ENCODE results near the gene MAN2B2. TPM values are rescaled to one million over a fixed set of nuclear protein-coding genes. Genes with fewer than 3 reads are reported as not detected.

MAN2B2 gene
- total RNA-seq, 4 donors from 2014 or later = 32.7 to 95.3 (median 80.2) TPM

DNA sequence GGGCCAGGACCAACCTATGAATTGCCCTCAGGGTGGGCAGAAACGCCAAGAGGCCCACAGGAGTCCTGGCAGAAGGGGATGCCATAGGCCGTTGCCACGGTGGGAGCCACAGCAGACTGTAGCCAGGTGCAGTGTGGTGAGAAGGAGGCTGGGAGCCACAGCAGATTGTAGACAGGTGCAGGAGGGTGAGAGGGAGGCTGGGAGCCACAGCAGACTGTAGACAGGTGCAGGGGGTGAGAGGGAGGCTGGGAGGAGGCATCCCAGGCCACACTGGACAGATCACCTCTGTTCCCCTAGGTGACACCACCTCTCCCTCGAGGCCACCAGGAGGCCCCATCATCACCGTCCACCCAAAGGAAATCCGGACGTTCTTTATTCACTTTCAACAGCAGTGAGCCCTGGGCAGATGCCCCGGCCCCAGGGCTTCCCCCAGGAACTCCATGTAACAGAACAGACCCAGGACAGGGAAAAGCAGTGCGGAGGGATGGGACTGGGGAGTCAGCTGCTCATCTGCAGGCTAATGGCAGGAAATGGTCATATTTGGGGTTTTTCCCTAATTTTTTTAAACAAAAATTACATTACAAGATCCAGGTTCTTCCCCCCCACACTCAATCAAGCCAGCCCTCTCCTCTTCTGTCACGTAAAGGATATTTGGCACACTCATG, 46.0 kb downstream of the MAN2B2 start:
- Histone ChIP-seq H3K36me3 (peaks cover 21 to 22% of the 10 kb centered on the region in 2 donors), H3K4me1 (no peaks in the 10 kb centered on the region), H3K27ac (no peak overlapping the region), H3K9me3 (no peaks in the 10 kb centered on the region), H3K27me3 (no peaks in the 10 kb centered on the region), H3K4me3 (replicated peaks in 1 of 3) (no peak overlapping the region)
- WGBS, 2 donors = 88 to 89% methylated on average over 10 of the region's 10 CpGs
- TF ChIP-seq, protein P1, sequence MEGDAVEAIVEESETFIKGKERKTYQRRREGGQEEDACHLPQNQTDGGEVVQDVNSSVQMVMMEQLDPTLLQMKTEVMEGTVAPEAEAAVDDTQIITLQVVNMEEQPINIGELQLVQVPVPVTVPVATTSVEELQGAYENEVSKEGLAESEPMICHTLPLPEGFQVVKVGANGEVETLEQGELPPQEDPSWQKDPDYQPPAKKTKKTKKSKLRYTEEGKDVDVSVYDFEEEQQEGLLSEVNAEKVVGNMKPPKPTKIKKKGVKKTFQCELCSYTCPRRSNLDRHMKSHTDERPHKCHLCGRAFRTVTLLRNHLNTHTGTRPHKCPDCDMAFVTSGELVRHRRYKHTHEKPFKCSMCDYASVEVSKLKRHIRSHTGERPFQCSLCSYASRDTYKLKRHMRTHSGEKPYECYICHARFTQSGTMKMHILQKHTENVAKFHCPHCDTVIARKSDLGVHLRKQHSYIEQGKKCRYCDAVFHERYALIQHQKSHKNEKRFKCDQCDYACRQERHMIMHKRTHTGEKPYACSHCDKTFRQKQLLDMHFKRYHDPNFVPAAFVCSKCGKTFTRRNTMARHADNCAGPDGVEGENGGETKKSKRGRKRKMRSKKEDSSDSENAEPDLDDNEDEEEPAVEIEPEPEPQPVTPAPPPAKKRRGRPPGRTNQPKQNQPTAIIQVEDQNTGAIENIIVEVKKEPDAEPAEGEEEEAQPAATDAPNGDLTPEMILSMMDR (IDR thresholded peaks at IDR 0.05) = no peak
- no peak for TF ChIP-seq POLR2A (IDR thresholded peaks at IDR 0.05)
- intact Hi-C loops (cut with DNase I) = no loop called here
- DNase-seq = no peak

DNA sequence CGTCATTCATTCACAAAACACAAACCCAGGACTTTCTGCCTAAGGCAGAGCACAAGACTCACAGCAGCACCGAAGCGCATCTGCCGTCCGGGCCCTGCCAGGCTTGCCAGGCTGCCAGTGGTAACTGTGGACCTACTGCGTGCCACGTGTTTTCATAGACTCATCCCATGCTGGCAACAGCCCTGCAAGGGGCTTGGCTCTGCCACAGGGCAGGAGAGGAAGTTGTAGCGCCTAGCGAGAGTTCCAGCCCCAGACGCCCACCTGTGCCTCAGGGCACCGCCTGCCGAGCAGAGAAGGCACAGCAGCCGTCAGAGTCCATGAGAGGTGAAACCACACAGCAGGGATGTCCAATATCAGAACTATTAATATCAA, 46.6 kb downstream of the MAN2B2 start:
- no peaks in the 10 kb centered on the region for H3K9me3 ChIP-seq
- 92 to 93% methylated on average over 12 of the region's 13 CpGs for WGBS, 2 donors
- TF ChIP-seq, protein P1 (IDR thresholded peaks at IDR 0.05) = no peak
- no peak for TF ChIP-seq POLR2A (IDR thresholded peaks at IDR 0.05)
- intact Hi-C loops (cut with DNase I) = no loop called here
- DNase-seq = no peak
- peaks cover 16 to 22% of the 10 kb centered on the region in 2 donors for H3K36me3 ChIP-seq
- H3K27me3 ChIP-seq = no peaks in the 10 kb centered on the region
- H3K4me1 ChIP-seq = no peaks in the 10 kb centered on the region
- no peak overlapping the region for H3K27ac ChIP-seq
- H3K4me3 ChIP-seq (replicated peaks in 1 of 3) = no peak overlapping the region

- WGBS, 2 donors = 92 to 96% methylated on average over 2 of the region's 2 CpGs
- intact Hi-C loops (cut with DNase I) = no loop called here
- no peak for DNase-seq
- no peaks in the 10 kb centered on the region for H3K4me1 ChIP-seq
- peaks cover 14 to 22% of the 10 kb centered on the region in 2 donors for H3K36me3 ChIP-seq
- no peak overlapping the region for H3K4me3 ChIP-seq (replicated peaks in 1 of 3)
- H3K27ac ChIP-seq = no peak overlapping the region
- no peaks in the 10 kb centered on the region for H3K27me3 ChIP-seq
- TF ChIP-seq, protein P1 (IDR thresholded peaks at IDR 0.05) = no peak
- no peak for TF ChIP-seq POLR2A (IDR thresholded peaks at IDR 0.05)
- no peaks in the 10 kb centered on the region for H3K9me3 ChIP-seq
Measured at GRCh38 chr4:6622744-6623143, 47.8 kb downstream of the MAN2B2 start.

DNA sequence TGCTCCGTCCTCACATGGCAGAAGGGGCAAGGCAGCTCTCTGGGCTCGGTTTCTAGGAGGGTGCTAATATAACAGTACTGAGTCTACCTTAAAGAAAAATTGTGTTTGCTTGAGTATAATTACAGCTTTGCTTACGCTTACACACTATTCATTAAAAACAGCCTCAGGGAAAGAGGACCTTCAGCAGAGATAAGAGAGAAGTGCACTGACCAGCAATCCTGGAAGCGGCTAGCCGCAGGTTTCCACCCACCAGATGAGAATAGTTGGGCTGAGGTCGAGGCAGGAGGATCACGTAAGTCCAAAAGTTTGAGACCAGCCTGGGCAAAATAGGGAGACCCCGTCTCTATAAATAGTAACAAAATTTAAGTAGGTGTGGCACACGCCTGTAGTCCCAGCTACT, 50.3 kb downstream of the MAN2B2 start:
- 83 to 95% methylated on average over 9 of the region's 9 CpGs for WGBS, 2 donors
- no peak overlapping the region for H3K27ac ChIP-seq
- H3K4me3 ChIP-seq (replicated peaks in 1 of 3) = no peak overlapping the region
- intact Hi-C loops (cut with DNase I) = no loop called here
- no peak for TF ChIP-seq POLR2A (IDR thresholded peaks at IDR 0.05)
- peaks cover under 1 to 5% of the 10 kb centered on the region in 2 donors for H3K36me3 ChIP-seq
- no peak for DNase-seq
- no peaks in the 10 kb centered on the region for H3K27me3 ChIP-seq
- no peaks in the 10 kb centered on the region for H3K9me3 ChIP-seq
- no peaks in the 10 kb centered on the region for H3K4me1 ChIP-seq

DNA sequence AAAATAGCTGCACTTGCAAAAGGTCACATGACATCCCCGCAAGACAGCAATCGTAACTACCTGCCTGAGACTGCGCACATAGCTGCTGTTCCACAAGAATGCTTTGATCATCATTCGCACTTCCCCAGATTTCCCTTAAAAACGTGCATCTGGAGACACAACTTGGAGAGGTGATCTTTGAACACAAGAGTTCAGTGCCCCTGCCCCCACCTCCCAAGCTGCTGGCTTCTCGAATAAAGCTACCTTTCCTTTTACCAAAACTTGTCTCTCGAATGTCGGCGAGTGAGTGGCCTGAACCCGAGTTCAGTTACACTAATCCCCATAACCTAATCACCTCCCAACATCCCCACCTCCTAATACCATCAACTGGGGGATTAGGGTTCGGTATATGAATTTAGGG, 51.1 kb downstream of the MAN2B2 start:
- intact Hi-C loops (cut with DNase I) = no loop called here
- no peak for TF ChIP-seq POLR2A (IDR thresholded peaks at IDR 0.05)
- TF ChIP-seq, protein P1 (IDR thresholded peaks at IDR 0.05) = no peak
- Histone ChIP-seq H3K27me3 (no peaks in the 10 kb centered on the region), H3K27ac (no peak overlapping the region), H3K9me3 (no peaks in the 10 kb centered on the region), H3K36me3 (peaks cover 0 to 5% of the 10 kb centered on the region in 2 donors), H3K4me1 (no peaks in the 10 kb centered on the region), H3K4me3 (replicated peaks in 1 of 3) (no peak overlapping the region)
- DNase-seq = no peak
- WGBS, 2 donors = 80 to 88% methylated on average over 11 of the region's 11 CpGs
